ENCODE results near the gene MYO10.
A peak's percentile ranks its signal among the peaks of the same experiment; 100 is the strongest.

MYO10 gene

DNA sequence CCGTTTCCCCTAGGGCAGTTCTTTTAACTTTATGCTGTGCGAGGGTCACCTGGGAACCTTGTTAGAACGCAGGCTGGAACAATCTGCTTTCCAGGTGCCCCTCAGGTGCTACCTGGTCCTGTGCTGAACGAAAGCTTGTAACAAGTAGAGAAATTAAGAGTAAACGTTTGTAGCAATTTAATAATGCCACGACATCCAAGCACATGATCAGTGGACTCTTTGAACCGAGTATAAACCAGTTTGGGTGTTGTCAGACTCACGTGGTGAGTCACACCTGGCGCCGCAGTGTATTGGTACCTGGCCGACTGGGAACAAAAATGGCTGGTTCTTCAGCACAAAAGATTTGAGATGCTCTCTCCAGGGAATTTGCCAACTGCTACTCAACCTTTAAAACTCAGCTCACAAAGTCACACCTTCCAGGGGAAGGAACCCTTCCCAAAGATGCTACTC is 926 bp upstream of the MYO10 start:
- peak overlapping the region; percentile 46 to 84 (median 69) for H3K27ac Mint-ChIP-seq
- H3K27me3 Mint-ChIP-seq (ENCODE audit: low read depth): peaks cover 41% of the 10 kb centered on the region
- H3K4me1 Mint-ChIP-seq: peaks cover 33% of the 10 kb centered on the region

DNA sequence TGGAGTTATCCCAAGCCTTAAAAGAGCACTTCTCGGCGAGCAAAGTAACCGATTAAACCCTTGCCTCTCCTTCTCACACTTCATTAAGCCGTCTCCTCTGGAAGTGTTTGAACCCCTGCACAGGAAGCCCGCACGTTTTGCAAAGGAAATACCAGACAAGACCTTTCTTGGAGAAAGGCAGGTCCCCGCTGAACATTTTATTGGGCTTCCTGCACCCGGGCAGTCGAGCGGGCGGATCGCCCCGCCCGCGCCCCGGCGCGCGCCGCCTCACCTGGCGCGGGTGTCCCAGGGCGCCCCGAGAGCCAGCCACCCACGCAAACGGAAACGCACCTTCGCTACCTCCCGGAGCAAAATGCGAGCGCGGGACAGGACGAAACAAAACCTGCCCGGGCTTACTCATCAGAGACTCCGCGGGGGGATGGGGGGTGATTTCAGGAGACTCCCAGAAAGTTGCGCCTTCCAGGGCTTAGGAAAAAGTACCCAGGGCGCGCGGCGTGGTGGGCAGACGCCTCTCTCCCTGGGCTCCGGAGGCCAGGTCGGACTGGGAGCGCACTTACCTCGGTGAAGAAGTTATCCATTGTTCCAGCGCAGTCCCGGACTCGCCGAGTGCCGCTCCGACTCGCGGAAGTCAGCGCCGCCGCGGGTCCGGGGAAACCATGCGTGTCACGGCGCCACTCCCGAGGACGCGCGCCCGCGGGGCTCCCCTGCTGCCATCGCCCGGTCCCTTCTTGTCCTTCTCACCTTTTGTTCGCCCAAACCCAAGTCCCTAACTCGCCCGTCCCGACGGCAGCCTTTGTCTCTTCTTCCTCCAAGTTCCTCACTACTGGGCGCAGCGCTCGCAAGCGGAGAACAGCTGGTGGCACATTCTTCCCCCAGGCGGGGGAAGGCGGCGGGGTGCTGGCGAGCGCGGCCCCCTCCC is 598 bp downstream of the MYO10 start:
- Mint-ChIP-seq H3K4me1 (peaks cover 46% of the 10 kb centered on the region), H3K27me3 (ENCODE audit: low read depth) (peaks cover 41% of the 10 kb centered on the region), H3K36me3 (ENCODE audit: low read depth) (no peaks in the 10 kb centered on the region), H3K4me3 (peak overlapping the region; percentile 95 to 98 (median 97)), H3K9me3 (no peaks in the 10 kb centered on the region), H3K27ac (peak overlapping the region; percentile 80 to 90 (median 90))
- TF ChIP-seq, protein P1, sequence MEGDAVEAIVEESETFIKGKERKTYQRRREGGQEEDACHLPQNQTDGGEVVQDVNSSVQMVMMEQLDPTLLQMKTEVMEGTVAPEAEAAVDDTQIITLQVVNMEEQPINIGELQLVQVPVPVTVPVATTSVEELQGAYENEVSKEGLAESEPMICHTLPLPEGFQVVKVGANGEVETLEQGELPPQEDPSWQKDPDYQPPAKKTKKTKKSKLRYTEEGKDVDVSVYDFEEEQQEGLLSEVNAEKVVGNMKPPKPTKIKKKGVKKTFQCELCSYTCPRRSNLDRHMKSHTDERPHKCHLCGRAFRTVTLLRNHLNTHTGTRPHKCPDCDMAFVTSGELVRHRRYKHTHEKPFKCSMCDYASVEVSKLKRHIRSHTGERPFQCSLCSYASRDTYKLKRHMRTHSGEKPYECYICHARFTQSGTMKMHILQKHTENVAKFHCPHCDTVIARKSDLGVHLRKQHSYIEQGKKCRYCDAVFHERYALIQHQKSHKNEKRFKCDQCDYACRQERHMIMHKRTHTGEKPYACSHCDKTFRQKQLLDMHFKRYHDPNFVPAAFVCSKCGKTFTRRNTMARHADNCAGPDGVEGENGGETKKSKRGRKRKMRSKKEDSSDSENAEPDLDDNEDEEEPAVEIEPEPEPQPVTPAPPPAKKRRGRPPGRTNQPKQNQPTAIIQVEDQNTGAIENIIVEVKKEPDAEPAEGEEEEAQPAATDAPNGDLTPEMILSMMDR (IDR thresholded peaks at IDR 0.05; ENCODE audit: unreplicated experiment in 3 of 3): no peak

More for the DNA sequence above, 926 bp upstream of the MYO10 start:
- H3K36me3 Mint-ChIP-seq (ENCODE audit: low read depth): no peaks in the 10 kb centered on the region
- H3K9me3 Mint-ChIP-seq: no peaks in the 10 kb centered on the region
- H3K4me3 Mint-ChIP-seq: peak overlapping the region; percentile 90 to 95 (median 91)
- TF ChIP-seq, protein P1 (IDR thresholded peaks at IDR 0.05; ENCODE audit: unreplicated experiment in 3 of 3): no peak

DNA sequence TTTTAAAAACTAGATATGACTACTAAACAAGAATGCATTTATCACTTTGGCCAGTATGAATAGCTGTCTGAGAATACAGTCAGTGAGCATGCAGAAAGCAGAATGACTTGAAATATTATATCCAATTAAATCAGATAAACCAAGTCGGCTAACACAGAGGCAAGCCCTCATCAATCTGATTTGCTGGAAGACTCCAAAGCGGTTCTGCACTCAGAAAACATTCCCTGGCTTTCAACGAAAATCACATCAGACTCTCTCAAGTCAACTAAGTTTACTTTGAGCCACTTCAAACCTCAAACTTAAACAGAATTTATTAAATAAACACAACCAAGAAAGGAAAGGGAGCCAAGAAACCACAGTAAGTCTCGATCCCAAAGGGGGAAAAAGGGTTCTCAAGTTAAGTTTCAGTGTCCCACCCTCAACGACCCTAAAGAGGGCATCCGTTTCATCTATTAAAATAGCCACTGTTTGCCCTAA is 1.4 kb downstream of the MYO10 start:
- TF ChIP-seq, protein P1 (IDR thresholded peaks at IDR 0.05; ENCODE audit: unreplicated experiment in 3 of 3): no peak
- peaks cover 54% of the 10 kb centered on the region for H3K4me1 Mint-ChIP-seq

DNA sequence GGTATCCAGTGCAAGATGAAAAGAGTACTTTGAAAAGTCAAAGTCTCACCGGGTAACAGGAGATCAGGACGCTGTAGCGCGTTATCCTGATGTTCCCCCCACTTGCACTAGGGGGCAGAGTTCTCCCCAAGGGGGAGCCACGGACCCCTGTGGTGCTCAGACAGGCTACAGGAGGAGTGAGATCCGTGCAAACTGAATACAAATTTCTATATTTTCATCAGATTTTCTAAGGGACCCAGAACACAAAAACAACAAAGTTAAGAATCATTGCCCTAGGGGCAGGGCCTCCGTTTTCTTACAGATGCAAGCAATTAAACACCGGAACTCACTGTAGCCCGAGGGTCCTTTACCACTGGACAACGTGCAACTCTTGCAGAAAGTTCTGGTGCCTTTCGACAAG is 2.0 kb downstream of the MYO10 start:
- H3K36me3 Mint-ChIP-seq (ENCODE audit: low read depth): no peaks in the 10 kb centered on the region

More for the DNA sequence above, 1.4 kb downstream of the MYO10 start:
- Mint-ChIP-seq H3K27me3 (ENCODE audit: low read depth) (peaks cover 33% of the 10 kb centered on the region), H3K4me3 (peak overlapping the region; percentile 95 to 98 (median 97)), H3K36me3 (ENCODE audit: low read depth) (no peaks in the 10 kb centered on the region), H3K27ac (peak overlapping the region; percentile 66 to 82 (median 80)), H3K9me3 (no peaks in the 10 kb centered on the region)

DNA sequence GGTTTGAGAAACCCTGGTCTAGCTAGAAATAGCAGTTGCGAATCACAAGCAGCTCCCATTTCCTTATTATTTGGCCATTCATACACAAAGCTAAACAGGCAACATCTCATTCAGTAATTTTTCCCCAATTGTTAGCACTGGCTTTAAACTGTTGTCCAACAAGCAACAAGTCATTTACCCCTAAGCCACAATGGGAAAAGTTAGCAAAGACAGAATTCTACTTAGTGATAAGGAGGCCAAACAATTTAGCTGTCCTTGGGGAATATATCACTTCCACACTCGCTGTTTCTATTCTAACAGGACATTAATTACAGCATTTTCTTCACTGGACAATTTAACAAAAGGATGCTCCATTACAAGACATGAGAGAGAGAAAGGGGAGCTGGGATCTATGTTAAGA is 2.8 kb downstream of the MYO10 start:
- peak overlapping the region; percentile 80 to 90 (median 82) for H3K27ac Mint-ChIP-seq
- TF ChIP-seq, protein P1 (IDR thresholded peaks at IDR 0.05; ENCODE audit: unreplicated experiment in 3 of 3): no peak
- H3K36me3 Mint-ChIP-seq (ENCODE audit: low read depth): no peaks in the 10 kb centered on the region

More for the DNA sequence above, 2.0 kb downstream of the MYO10 start:
- Mint-ChIP-seq H3K4me3 (peak overlapping the region; percentile 95 to 98 (median 97)), H3K4me1 (peaks cover 57% of the 10 kb centered on the region), H3K9me3 (no peaks in the 10 kb centered on the region), H3K27ac (peak overlapping the region; percentile 37 to 90 (median 80)), H3K27me3 (ENCODE audit: low read depth) (peaks cover 29% of the 10 kb centered on the region)
- TF ChIP-seq, protein P1 (IDR thresholded peaks at IDR 0.05; ENCODE audit: unreplicated experiment in 3 of 3): peak; percentile 93 to 96 (median 95)

More for the DNA sequence above, 2.8 kb downstream of the MYO10 start:
- Mint-ChIP-seq H3K4me3 (peak overlapping the region; percentile 95 to 98 (median 97)), H3K27me3 (ENCODE audit: low read depth) (peaks cover 21% of the 10 kb centered on the region), H3K9me3 (no peaks in the 10 kb centered on the region), H3K4me1 (peaks cover 57% of the 10 kb centered on the region)

Measured in nephron (organoid).